ENCODE measurements around the gene ZNF777.

Gene ZNF777

GRCh38 chr7:149460493-149461277, at the start of gene ZNF777:
Gene ZNF777 (minus strand): TSS chr7:149461062. CDS start chr7:149456022, 5,040 bp downstream.
- peak within 1 kb of the TSS; percentile 39 for H3K27ac ChIP-seq

GRCh38 chr7:149510248-149510647, 49.4 kb upstream of the ZNF777 start:
- TF ChIP-seq CTCF (IDR thresholded peaks at IDR 0.05) (no peak), ZFX (IDR thresholded peaks at IDR 0.05; ENCODE audit: borderline replicate concordance) (no peak)
- no peak overlapping the region for H3K27ac ChIP-seq

More at GRCh38 chr7:149460493-149461277, at the start of gene ZNF777:
- no peak for TF ChIP-seq ZFX (IDR thresholded peaks at IDR 0.05; ENCODE audit: borderline replicate concordance)
- TF ChIP-seq CTCF (IDR thresholded peaks at IDR 0.05): peak; percentile 86

- TF ChIP-seq ZFX (IDR thresholded peaks at IDR 0.05; ENCODE audit: borderline replicate concordance) (no peak), CTCF (IDR thresholded peaks at IDR 0.05) (no peak)
- no peak overlapping the region for H3K27ac ChIP-seq
Observed at GRCh38 chr7:149509774-149510173, 48.9 kb upstream of the ZNF777 start.

GRCh38 chr7:149505551-149505950, 44.7 kb upstream of the ZNF777 start:
- TF ChIP-seq CTCF (IDR thresholded peaks at IDR 0.05): no peak
- TF ChIP-seq ZFX (IDR thresholded peaks at IDR 0.05; ENCODE audit: borderline replicate concordance): no peak
- no peak overlapping the region for H3K27ac ChIP-seq

GRCh38 chr7:149501651-149502050, 40.8 kb upstream of the ZNF777 start:
- TF ChIP-seq CTCF (IDR thresholded peaks at IDR 0.05): no peak
- TF ChIP-seq ZFX (IDR thresholded peaks at IDR 0.05; ENCODE audit: borderline replicate concordance): no peak
- H3K27ac ChIP-seq: no peak overlapping the region

GRCh38 chr7:149500910-149501309, 40.0 kb upstream of the ZNF777 start:
- no peak overlapping the region for H3K27ac ChIP-seq
- no peak for TF ChIP-seq CTCF (IDR thresholded peaks at IDR 0.05)
- no peak for TF ChIP-seq ZFX (IDR thresholded peaks at IDR 0.05; ENCODE audit: borderline replicate concordance)

- TF ChIP-seq ZFX (IDR thresholded peaks at IDR 0.05; ENCODE audit: borderline replicate concordance) (no peak), CTCF (IDR thresholded peaks at IDR 0.05) (no peak)
Observed at GRCh38 chr7:149500201-149500600, 39.3 kb upstream of the ZNF777 start.

More at GRCh38 chr7:149500201-149500600, 39.3 kb upstream of the ZNF777 start:
- no peak overlapping the region for H3K27ac ChIP-seq

All from 22Rv1 (cell line).